Spleen (tissue), 11 donors: ENCODE results near the gene LCN6. TPM values are rescaled to one million over a fixed set of nuclear protein-coding genes. Genes with fewer than 3 reads are reported as not detected.

ENCODE experiments used
- DNase-seq: peaks from one replicate; pipeline ENCODE4 v3.0.0-alpha.2; 2020
- H3K27ac ChIP-seq, 8 donors: fragments of 200-600 bp; sonication (generic) in 7 of 8; 1 replicate in 4 of 8; 2 replicates in 4 of 8; pipeline versions ENCODE4 v1.5.0 to v1.8.0; 2016 to 2021; ENCODE audit warnings: inconsistent platforms in 4 of 8, mild to moderate bottlenecking in 4 of 8, moderate library complexity in 1 of 8
- H3K27me3 ChIP-seq, 7 donors: fragments of 200-600 bp; sonication (generic) in 6 of 7; replicated peaks in 1 of 7; 1 replicate in 4 of 7; 2 replicates in 3 of 7; pipeline versions ENCODE4 v1.5.0 to v1.8.0; 2016 to 2021; ENCODE audit warnings: inconsistent platforms in 3 of 7, mild to moderate bottlenecking in 1 of 7
- H3K36me3 ChIP-seq, 6 donors: fragments of 200-600 bp; sonication (generic) in 5 of 6; 1 replicate in 4 of 6; 2 replicates in 2 of 6; pipeline versions ENCODE4 v1.5.0 to v1.8.0; 2016 to 2021; ENCODE audit warnings: inconsistent platforms in 2 of 6
- H3K4me1 ChIP-seq, 6 donors: fragments of 200-600 bp; sonication (generic) in 5 of 6; 1 replicate in 3 of 6; 2 replicates in 3 of 6; pipeline versions ENCODE4 v1.5.0 to v1.8.0; 2016 to 2021; ENCODE audit warnings: inconsistent platforms in 3 of 6
- H3K4me3 ChIP-seq, 8 donors: fragments of 200-600 bp; sonication (generic) in 7 of 8; 1 replicate in 4 of 8; 2 replicates in 4 of 8; pipeline versions ENCODE4 v1.5.0 to v1.8.0; 2016 to 2021; ENCODE audit warnings: inconsistent platforms in 4 of 8, mild to moderate bottlenecking in 4 of 8, moderate library complexity in 2 of 8
- H3K9me3 ChIP-seq, 8 donors: fragments of 200-600 bp; sonication (generic) in 7 of 8; 1 replicate in 4 of 8; 2 replicates in 4 of 8; pipeline versions ENCODE4 v1.5.0 to v1.8.0; 2016 to 2021; ENCODE audit warnings: inconsistent platforms in 4 of 8
- POLR2A ChIP-seq, 3 donors: fragments of 450-650 bp; IDR thresholded peaks; one replicate each; pipeline ENCODE4 v1.5.1; 2017; ENCODE audit warnings: antibody characterized with exemption in 3 of 3, mild to moderate bottlenecking in 1 of 3
- POLR2AphosphoS5 ChIP-seq, 3 donors: sonication (generic); formaldehyde crosslinking; IDR thresholded peaks; one replicate each; pipeline ENCODE4 v1.5.1; 2017; ENCODE audit warnings: antibody characterized with exemption in 3 of 3
- WGBS, 5 donors: extraction: QIAGEN DNeasy Blood & Tissue Kit in 3 of 5; methylation state at CpG; one replicate each; pipeline versions ENCODE4 v1.1.5 to v1.1.7; 2013 to 2018; 5-methylcytosine and 5-hydroxymethylcytosine counted together
- intact Hi-C: fragments of 100-400 bp; cut with DNase I; formaldehyde crosslinking; loops from one replicate; pipeline ENCODE4 v1.15.0; 2023; ENCODE audit warnings: low total_unique reads
- polyA plus RNA-seq, 3 donors: library from polyadenylated mRNA; stranded (reverse); fragments of 200-250 nt; gene quantifications; one replicate each; pipeline ENCODE4 v1.2.1, GENCODE V29; 2013
- total RNA-seq, 7 donors: library from RNA; depleted of rRNA in 3 of 7; stranded (reverse); fragments of >200 nt in 3 of 7; fragmentation: NEBNext Ultra II Directional in 4 of 7; extraction: Animal tissue kit (Norgen Biotek cat#: 25700) in 4 of 7; gene quantifications; one replicate each; pipeline versions ENCODE4 v1.1.0 to v1.2.1, GENCODE V29; 2016 to 2021
- TF ChIP-seq, protein P1 (sequence below), 11 experiments: fragments of 200-600 bp in 7 of 11; fragments of 450-650 bp in 4 of 11; sonication (generic) in 4 of 11; IDR thresholded peaks in 8 of 11; conservative IDR thresholded peaks in 3 of 11; 1 replicate in 7 of 11; 2 replicates in 4 of 11; pipeline versions ENCODE4 v1.4.0 to v1.8.0; 2016 to 2021; ENCODE audit warnings: antibody characterized with exemption in 11 of 11, inconsistent platforms in 4 of 11, mild to moderate bottlenecking in 1 of 11
- donor health status: healthy with polysubstance abuse.
- donor health status: DM: no; HTN: no; CAD: no; lungs with moderate emphysema.
- donor health status: DM: no; HTN: no; CAD: no.
- donor health status: Bipolar disorder and iron deficiency.
- donor health status: healthy.
- donor health status: DM: no; HTN: no; CAD: no.
- donor health status: DM: yes; HTN: yes; CAD: no.

LCN6 gene
- total and polyA plus RNA-seq, 10 donors: 1.2 to 18.9 (median 4.4) TPM

DNA sequence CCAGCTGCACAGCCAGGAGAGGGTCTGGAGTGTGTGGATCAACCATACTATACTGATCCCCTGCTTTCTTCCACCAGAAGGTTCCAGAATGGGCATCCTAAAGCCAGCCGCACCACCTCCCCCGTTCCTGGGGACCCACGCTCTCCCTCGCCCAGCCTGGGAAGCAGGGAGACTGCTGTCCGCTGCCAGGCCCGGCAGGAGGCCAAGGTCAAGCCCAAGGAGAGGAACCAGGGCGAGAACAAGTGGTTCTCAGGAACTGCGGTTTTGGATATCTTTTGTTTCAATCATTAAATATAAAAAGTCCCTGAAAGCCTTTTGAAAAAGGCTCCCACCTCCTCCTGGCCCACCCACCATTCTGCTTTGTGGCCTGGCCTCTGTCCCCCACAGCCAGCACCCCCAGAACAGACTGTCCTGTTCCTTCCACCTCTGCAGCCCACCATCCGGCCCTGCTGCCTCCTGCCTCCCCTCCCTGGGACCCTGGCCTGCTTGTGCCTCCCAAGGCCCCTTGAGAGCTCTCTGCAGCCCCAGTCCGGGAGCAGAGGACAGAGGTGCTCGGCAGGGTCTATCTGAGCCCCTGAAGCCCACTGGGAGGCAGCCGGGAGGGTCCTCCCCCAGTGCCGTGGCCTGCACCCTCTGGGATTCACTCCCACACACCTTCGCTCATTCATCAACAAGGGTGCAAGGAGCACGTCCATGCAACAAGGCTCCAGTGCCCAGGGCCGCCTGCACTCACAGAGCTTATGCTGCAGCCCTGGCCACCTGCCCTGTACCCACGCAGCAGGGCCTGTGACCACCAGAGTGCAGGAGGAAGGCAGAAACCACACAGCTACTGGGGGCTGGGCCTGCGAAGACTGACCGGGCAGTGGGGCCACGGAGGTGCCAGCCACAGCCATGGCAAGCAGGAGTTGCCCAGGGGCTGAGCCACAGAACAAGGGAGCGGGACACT is 614 bp upstream of the LCN6 start:
- H3K4me1 ChIP-seq: peaks cover 12 to 58% (median 20%) of the 10 kb centered on the region in 6 donors
- no peaks in the 10 kb centered on the region for H3K36me3 ChIP-seq
- H3K4me3 ChIP-seq: no peak overlapping the region
- intact Hi-C loops: no loop called here
- WGBS, 5 donors: 44 to 54% (median 51%) methylated on average over 15 to 21 of the region's 21 CpGs
- peaks cover 0 to 33% (median 24%) of the 10 kb centered on the region in 8 donors for H3K9me3 ChIP-seq
- peak; percentile 75 for DNase-seq
- H3K27ac ChIP-seq: peak overlapping the region in 6 of 8 donors; percentile 13 to 76 (median 61)
- H3K27me3 ChIP-seq: peaks cover 0 to 12% (median 0%) of the 10 kb centered on the region in 7 donors
- TF ChIP-seq POLR2A (IDR thresholded peaks at IDR 0.05): no peak
- peak in 2 of 3 donors; percentile 56 to 58 for TF ChIP-seq POLR2AphosphoS5 (IDR thresholded peaks at IDR 0.05)

DNA sequence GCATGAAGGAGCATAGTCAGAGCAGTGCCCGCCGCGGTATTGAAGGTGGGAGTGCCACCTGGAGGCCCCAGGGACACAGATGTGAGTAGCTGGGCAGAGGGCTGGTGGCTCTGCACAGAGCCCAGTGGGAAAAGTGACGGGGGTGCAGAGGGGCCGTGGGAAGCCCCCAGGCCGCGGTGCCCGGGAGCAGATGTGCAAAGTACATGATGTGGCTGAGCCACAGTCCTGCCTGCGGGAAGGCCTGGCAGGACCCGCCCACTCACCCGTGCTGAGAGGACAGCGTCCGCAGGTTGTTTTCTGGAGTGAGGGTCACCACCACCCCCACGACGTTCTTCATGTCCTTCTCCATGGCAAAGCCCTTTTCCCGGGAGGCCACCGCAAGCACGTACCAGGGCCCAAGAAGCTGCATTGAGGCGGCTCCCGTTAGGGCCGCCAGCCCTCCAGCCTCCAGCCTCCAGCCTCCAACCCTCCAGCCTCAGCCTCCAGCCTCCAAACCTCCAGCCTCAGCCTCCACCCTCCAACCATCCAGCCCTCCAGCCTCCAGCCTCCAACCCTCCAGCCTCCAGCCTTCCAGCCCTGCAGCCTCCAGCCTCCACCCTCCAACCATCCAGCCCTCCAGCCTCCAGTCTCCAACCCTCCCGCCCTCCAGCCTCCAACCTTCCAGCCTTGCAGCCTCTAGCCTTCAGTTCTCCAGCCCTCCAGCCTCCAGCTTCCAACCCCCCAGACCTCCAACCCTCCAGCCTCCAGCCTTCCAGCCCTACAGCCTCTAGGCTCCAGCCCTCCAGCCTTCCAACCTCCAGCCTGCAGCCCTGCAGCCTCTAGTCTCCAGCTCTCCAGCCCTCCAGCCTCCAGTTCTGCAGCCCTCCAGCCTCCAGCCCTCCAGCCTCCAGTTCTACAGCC is 914 bp downstream of the LCN6 start:
- Histone ChIP-seq H3K27me3 (peaks cover 0 to 27% (median 8%) of the 10 kb centered on the region in 7 donors), H3K4me1 (peaks cover 12 to 65% (median 28%) of the 10 kb centered on the region in 6 donors), H3K27ac (no peak overlapping the region), H3K4me3 (no peak overlapping the region), H3K36me3 (no peaks in the 10 kb centered on the region), H3K9me3 (peaks cover 0 to 18% (median 15%) of the 10 kb centered on the region in 8 donors)
- no peak for DNase-seq
- intact Hi-C loops: no loop called here
- WGBS, 5 donors: 85 to 95% (median 85%) methylated on average over 22 of the region's 22 CpGs
- TF ChIP-seq POLR2AphosphoS5 (IDR thresholded peaks at IDR 0.05) (no peak), POLR2A (IDR thresholded peaks at IDR 0.05) (no peak)

DNA sequence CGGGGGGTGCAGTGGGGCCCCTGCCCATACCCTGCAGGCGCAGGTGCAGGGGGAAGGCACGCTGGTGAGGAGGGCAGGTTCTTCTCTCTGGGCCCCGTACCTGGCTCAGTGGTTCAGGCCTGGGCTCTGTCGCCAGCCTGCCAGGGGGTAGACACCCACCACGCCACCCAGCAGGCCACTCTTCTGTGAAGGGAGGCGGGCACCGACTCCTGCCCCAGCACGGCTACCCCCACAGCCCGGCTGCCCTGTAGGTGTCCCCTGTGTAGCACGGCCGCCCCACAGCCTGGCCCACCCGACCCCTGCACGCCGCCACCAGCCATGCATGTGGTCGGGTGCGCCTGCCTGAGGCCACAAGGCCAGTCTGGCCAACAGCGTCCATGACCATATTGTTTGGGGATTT is 1.7 kb downstream of the LCN6 start:
- Histone ChIP-seq H3K36me3 (no peaks in the 10 kb centered on the region), H3K4me3 (no peak overlapping the region), H3K27me3 (peaks cover 0 to 35% (median 16%) of the 10 kb centered on the region in 7 donors), H3K27ac (no peak overlapping the region), H3K9me3 (peaks cover 0 to 10% (median 7%) of the 10 kb centered on the region in 8 donors), H3K4me1 (peaks cover 16 to 73% (median 36%) of the 10 kb centered on the region in 6 donors)
- DNase-seq: no peak
- WGBS, 5 donors: 87 to 94% (median 91%) methylated on average over 3 to 18 of the region's 18 CpGs
- TF ChIP-seq POLR2A (IDR thresholded peaks at IDR 0.05) (no peak), POLR2AphosphoS5 (IDR thresholded peaks at IDR 0.05) (no peak)
- TF ChIP-seq, protein P1, sequence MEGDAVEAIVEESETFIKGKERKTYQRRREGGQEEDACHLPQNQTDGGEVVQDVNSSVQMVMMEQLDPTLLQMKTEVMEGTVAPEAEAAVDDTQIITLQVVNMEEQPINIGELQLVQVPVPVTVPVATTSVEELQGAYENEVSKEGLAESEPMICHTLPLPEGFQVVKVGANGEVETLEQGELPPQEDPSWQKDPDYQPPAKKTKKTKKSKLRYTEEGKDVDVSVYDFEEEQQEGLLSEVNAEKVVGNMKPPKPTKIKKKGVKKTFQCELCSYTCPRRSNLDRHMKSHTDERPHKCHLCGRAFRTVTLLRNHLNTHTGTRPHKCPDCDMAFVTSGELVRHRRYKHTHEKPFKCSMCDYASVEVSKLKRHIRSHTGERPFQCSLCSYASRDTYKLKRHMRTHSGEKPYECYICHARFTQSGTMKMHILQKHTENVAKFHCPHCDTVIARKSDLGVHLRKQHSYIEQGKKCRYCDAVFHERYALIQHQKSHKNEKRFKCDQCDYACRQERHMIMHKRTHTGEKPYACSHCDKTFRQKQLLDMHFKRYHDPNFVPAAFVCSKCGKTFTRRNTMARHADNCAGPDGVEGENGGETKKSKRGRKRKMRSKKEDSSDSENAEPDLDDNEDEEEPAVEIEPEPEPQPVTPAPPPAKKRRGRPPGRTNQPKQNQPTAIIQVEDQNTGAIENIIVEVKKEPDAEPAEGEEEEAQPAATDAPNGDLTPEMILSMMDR (IDR thresholded peaks at IDR 0.05 in 8 of 11, conservative IDR thresholded peaks at IDR 0.05 in 3 of 11): no peak
- intact Hi-C loops: no loop called here

DNA sequence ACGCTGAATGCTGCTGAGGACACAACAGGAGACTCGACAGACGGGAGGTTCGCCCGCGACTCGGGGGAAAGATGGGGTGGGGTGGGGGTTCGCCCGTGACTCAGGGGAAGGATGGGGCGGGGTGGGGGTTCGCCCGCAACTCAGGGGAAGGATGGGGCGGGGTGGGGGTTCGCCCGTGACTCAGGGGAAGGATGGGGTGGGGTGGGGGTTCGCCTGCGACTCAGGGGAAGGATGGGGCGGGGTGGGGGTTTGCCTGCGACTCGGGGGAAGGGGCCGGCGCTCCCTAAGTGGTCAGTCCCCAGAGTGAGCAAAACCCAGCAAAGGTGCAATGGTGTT is 2.2 kb downstream of the LCN6 start:
- H3K9me3 ChIP-seq: peaks cover 0 to 5% (median 2%) of the 10 kb centered on the region in 8 donors
- 40 to 73% (median 49%) methylated on average over 17 to 22 of the region's 22 CpGs for WGBS, 5 donors

More for the DNA sequence above, 2.2 kb downstream of the LCN6 start:
- Histone ChIP-seq H3K36me3 (no peaks in the 10 kb centered on the region), H3K4me3 (peak overlapping the region in 1 of 8 donors; percentile 33), H3K27me3 (peaks cover 0 to 40% (median 21%) of the 10 kb centered on the region in 7 donors), H3K4me1 (peaks cover 18 to 78% (median 41%) of the 10 kb centered on the region in 6 donors), H3K27ac (no peak overlapping the region)
- TF ChIP-seq POLR2A (IDR thresholded peaks at IDR 0.05) (no peak), POLR2AphosphoS5 (IDR thresholded peaks at IDR 0.05) (no peak)
- TF ChIP-seq, protein P1 (IDR thresholded peaks at IDR 0.05 in 8 of 11, conservative IDR thresholded peaks at IDR 0.05 in 3 of 11): no peak
- no peak for DNase-seq
- intact Hi-C loops: no loop called here
